Measurements from ENCODE around the gene INO80B. TPM values are rescaled to one million over a fixed set of nuclear protein-coding genes. Genes with fewer than 3 reads are reported as not detected.

Gene INO80B
- total and polyA plus RNA-seq, 9 of the 15 experiments (the other 6 are each of a cell fraction or from before 2014, with no cell fraction given): 0.41 to 22.6 (median 9.0) TPM

- no peaks in the 10 kb centered on the region for H3K9me3 ChIP-seq (replicated peaks; ENCODE audit: control insufficient read depth, insufficient read depth, low read depth, low read length)
- intact Hi-C loops (cut with micrococcal nuclease) (no loop called here), in situ Hi-C loops (cut with MboI) (no loop called here)
- H3K9ac ChIP-seq (ENCODE audit: insufficient read depth in 1 of 2, low read depth in 2 of 2, low read length in 2 of 2): peak overlapping the region in 1 of 2 experiments; percentile 48; a peak in 1 of 4 replicates
- no peaks in the 10 kb centered on the region for H3K9me1 ChIP-seq (ENCODE audit: control insufficient read depth, insufficient read depth, low read length)
- 54% methylated on average over 15 of the region's 18 CpGs for WGBS (ENCODE audit: insufficient coverage, low coverage, missing lambda C conversion rate)
- POLR2A ChIA-PET: interaction anchor here (0.5 to 0.9 kb wide), 4 partner anchors 10 to 579 kb away, joined by 3 to 5 read pairs (median 4); no protein-coding TSS in a partner anchor
- ATAC-seq (no peak), FAIRE-seq (no peak), DNase-seq (ENCODE audit: extremely low read depth in 1 of 4, low spot score in 3 of 4) (no peak)
- TF ChIP-seq SFPQ (IDR thresholded peaks at IDR 0.05; ENCODE audit: low read depth, low read length) (no peak), ZNF436 (CRISPR knock-in tag; IDR thresholded peaks at IDR 0.05) (no peak), FOXP4 (CRISPR knock-in tag; IDR thresholded peaks at IDR 0.05; ENCODE audit: borderline replicate concordance) (no peak), PHF20 (IDR thresholded peaks at IDR 0.05; ENCODE audit: partially characterized antibody) (no peak), ZC3H4 (CRISPR knock-in tag; IDR thresholded peaks at IDR 0.05; ENCODE audit: borderline replicate concordance) (no peak), POLR2G (IDR thresholded peaks at IDR 0.05; ENCODE audit: low read depth, low read length) (no peak), CSDE1 (IDR thresholded peaks at IDR 0.05) (no peak), KLF6 (CRISPR knock-in tag; IDR thresholded peaks at IDR 0.05; ENCODE audit: borderline replicate concordance) (no peak), HLTF (IDR thresholded peaks at IDR 0.05) (no peak), ZNF143 (CRISPR knock-in tag; IDR thresholded peaks at IDR 0.05) (no peak), DLX4 (CRISPR knock-in tag; IDR thresholded peaks at IDR 0.05) (no peak), ZNF75A (CRISPR knock-in tag; IDR thresholded peaks at IDR 0.05) (no peak), CHD2 (IDR thresholded peaks at IDR 0.05; ENCODE audit: low read depth, low read length) (no peak)
- H2AFZ ChIP-seq (ENCODE audit: low read depth, low read length): no peak overlapping the region
- no peak overlapping the region for H3K4me3 ChIP-seq
- peaks cover 0 to 16% of the 10 kb centered on the region in 2 experiments; a peak in 1 of 5 replicates for H3K4me1 ChIP-seq (replicated peaks in 1 of 2; ENCODE audit: control insufficient read depth in 2 of 2, insufficient read depth in 2 of 2, low read length in 2 of 2)
- H3K36me3 ChIP-seq (ENCODE audit: control insufficient read depth, insufficient read depth, low read length): no peaks in the 10 kb centered on the region
- H3K79me2 ChIP-seq (ENCODE audit: control insufficient read depth, insufficient read depth, low read length): no peaks in the 10 kb centered on the region
- H4K20me1 ChIP-seq (replicated peaks; ENCODE audit: control insufficient read depth, insufficient read depth, low read length): no peaks in the 10 kb centered on the region
- no peaks in the 10 kb centered on the region for H3K27me3 ChIP-seq (ENCODE audit: control insufficient read depth in 2 of 2, insufficient read depth in 2 of 2, low read length in 2 of 2)
- no peak overlapping the region for H3K4me2 ChIP-seq (ENCODE audit: insufficient read depth, low read length)
- no TSS peak for BruUV-seq (replicated peaks)
- CTCF ChIA-PET (ENCODE audit: low intra/inter-chr PET ratio): no interaction called here
- H3K27ac ChIP-seq (ENCODE audit: extremely low read depth, low read depth, low read length): no peak overlapping the region
Measured at GRCh38 chr2:74429487-74430451, 25.1 kb upstream of the INO80B start.

All from K562 (cell line).